H1 (cell line): ENCODE results near the gene TFE3. TPM values are rescaled to one million over a fixed set of nuclear protein-coding genes. Genes with fewer than 3 reads are reported as not detected.

Experiments used
- CTCF ChIA-PET: fragments of 300-600 bp; sonication (Branson Sonifier 250); formaldehyde crosslinking; loops from one replicate; lab custom pipeline; 2021; ENCODE audit not compliant: partially characterized antibody; lab: Charles Lee
- POLR2A ChIA-PET: fragments of 300-600 bp; sonication (Branson Sonifier 250); formaldehyde crosslinking; loops from one replicate; lab custom pipeline; 2021; ENCODE audit warnings: inconsistent platforms; ENCODE audit not compliant: partially characterized antibody; lab: Charles Lee
- DNase-seq, 2 experiments: peaks; one replicate each; pipeline versions ENCODE4 v3.0.0 to v3.0.0-alpha.2; 2010 to 2022; ENCODE audit warnings: low spot score in 2 of 2, low read depth in 1 of 2, mixed read lengths in 1 of 2
- FAIRE-seq: peaks from 2 replicates; lab custom pipeline; 2011; peaks lifted over from hg19 to GRCh38; lab: Jason Lieb, UNC
- H2AFZ ChIP-seq: 2 replicates; pipeline ENCODE4 v1.8.1; 2012; ENCODE audit warnings: low read length, inconsistent platforms
- H2AK5ac ChIP-seq: 2 replicates; pipeline ENCODE4 v1.6.1; 2013; ENCODE audit warnings: low read depth, low read length
- H2BK120ac ChIP-seq: replicated peaks from 2 replicates; pipeline ENCODE3; 2013; ENCODE audit warnings: low read depth, low read length, inconsistent platforms
- H2BK12ac ChIP-seq: 2 replicates; pipeline ENCODE4 v1.6.1; 2013; ENCODE audit warnings: low read depth, low read length
- H2BK15ac ChIP-seq: 2 replicates; pipeline ENCODE4 v1.6.1; 2013; ENCODE audit warnings: low read length
- H2BK20ac ChIP-seq: 2 replicates; pipeline ENCODE4 v1.6.1; 2013; ENCODE audit warnings: low read length
- H2BK5ac ChIP-seq: 2 replicates; pipeline ENCODE4 v1.6.1; 2013; ENCODE audit warnings: low read depth, low read length
- H3K14ac ChIP-seq: 2 replicates; pipeline ENCODE4 v1.6.1; 2013; ENCODE audit warnings: inconsistent platforms; ENCODE audit not compliant: insufficient read length
- H3K18ac ChIP-seq: 2 replicates; pipeline ENCODE4 v1.6.1; 2013; ENCODE audit warnings: low read length; ENCODE audit errors: extremely low read depth
- H3K23ac ChIP-seq: 2 replicates; pipeline ENCODE4 v1.6.1; 2013; ENCODE audit warnings: inconsistent platforms; ENCODE audit not compliant: insufficient read length
- H3K23me2 ChIP-seq: 2 replicates; pipeline ENCODE4 v1.6.1; 2013; ENCODE audit warnings: low read depth, low read length
- H3K27ac ChIP-seq: 2 replicates; pipeline ENCODE4 v1.6.1; 2011; ENCODE audit warnings: low read depth, low read length, inconsistent platforms
- H3K27me3 ChIP-seq, 4 experiments: replicated peaks in 1 of 4; 1 replicate in 1 of 4; 2 replicates in 3 of 4; pipeline versions ENCODE4 v1.6.1 to v1.8.1; 2011 to 2013; ENCODE audit warnings: low read length in 3 of 4, mild to moderate bottlenecking in 3 of 4, inconsistent platforms in 2 of 4, mixed read lengths in 2 of 4, moderate library complexity in 1 of 4; ENCODE audit not compliant: control insufficient read depth in 3 of 4, insufficient read depth in 3 of 4; ENCODE audit errors: extremely low read depth in 1 of 4
- H3K36me3 ChIP-seq, 4 experiments: 2 replicates each; pipeline versions ENCODE4 v1.6.1 to v1.8.1; 2011 to 2013; ENCODE audit warnings: mild to moderate bottlenecking in 4 of 4, low read length in 3 of 4, moderate library complexity in 2 of 4, control low read depth in 1 of 4, inconsistent platforms in 1 of 4; ENCODE audit not compliant: insufficient read depth in 4 of 4, control insufficient read depth in 2 of 4
- H3K4ac ChIP-seq: replicated peaks from 2 replicates; pipeline ENCODE3; 2013; ENCODE audit warnings: low read length, low read depth, mixed read lengths, inconsistent platforms; ENCODE audit not compliant: insufficient read length
- H3K4me1 ChIP-seq, 4 experiments: replicated peaks in 1 of 4; 1 replicate in 1 of 4; 2 replicates in 3 of 4; pipeline versions ENCODE4 v1.6.1 to v1.8.1; 2011 to 2013; ENCODE audit warnings: low read length in 3 of 4, inconsistent platforms in 2 of 4, mixed read lengths in 1 of 4; ENCODE audit not compliant: insufficient read depth in 4 of 4, control insufficient read depth in 3 of 4
- H3K4me2 ChIP-seq, 2 experiments: 2 replicates each; pipeline versions ENCODE4 v1.6.1 to v1.8.1; 2011 to 2013; ENCODE audit warnings: low read depth in 2 of 2, low read length in 2 of 2, control low read depth in 1 of 2, inconsistent platforms in 1 of 2, mild to moderate bottlenecking in 1 of 2; ENCODE audit not compliant: insufficient read depth in 1 of 2
- H3K4me3 ChIP-seq, 4 experiments: fragments of 200-600, 300-600 bp in 1 of 4; sonication (generic), shearing (Covaris generic), sonication (Bioruptor Twin) in 1 of 4; 2 replicates each; pipeline versions ENCODE4 v1.5.1 to v1.8.1; 2011 to 2016; ENCODE audit warnings: low read length in 4 of 4, low read depth in 3 of 4, control low read depth in 2 of 4, inconsistent platforms in 2 of 4, mild to moderate bottlenecking in 2 of 4, mixed read lengths in 1 of 4, moderate library complexity in 1 of 4; ENCODE audit not compliant: insufficient read depth in 2 of 4; ENCODE audit errors: extremely low read depth in 1 of 4
- H3K56ac ChIP-seq: replicated peaks from 2 replicates; pipeline ENCODE3; 2013; ENCODE audit warnings: low read depth, mild to moderate bottlenecking, mixed read lengths, low read length, inconsistent platforms; ENCODE audit not compliant: insufficient read length
- H3K79me1 ChIP-seq: 2 replicates; pipeline ENCODE4 v1.6.1; 2013; ENCODE audit warnings: low read depth, low read length, control low read depth
- H3K79me2 ChIP-seq, 2 experiments: 2 replicates each; pipeline versions ENCODE4 v1.6.1 to v1.8.1; 2012 to 2013; ENCODE audit warnings: low read length in 2 of 2, mild to moderate bottlenecking in 2 of 2, inconsistent platforms in 1 of 2; ENCODE audit not compliant: insufficient read depth in 2 of 2, control insufficient read depth in 1 of 2
- H3K9ac ChIP-seq, 4 experiments: replicated peaks in 1 of 4; 1 replicate in 1 of 4; 2 replicates in 3 of 4; pipeline versions ENCODE4 v1.6.1 to v1.8.1; 2011 to 2013; ENCODE audit warnings: low read depth in 3 of 4, low read length in 3 of 4, control low read depth in 2 of 4, mild to moderate bottlenecking in 2 of 4, moderate library complexity in 2 of 4, inconsistent platforms in 1 of 4; ENCODE audit errors: extremely low read depth in 1 of 4
- H3K9me3 ChIP-seq, 2 experiments: 2 replicates each; pipeline versions ENCODE4 v1.6.1 to v1.8.1; 2012 to 2013; ENCODE audit warnings: mild to moderate bottlenecking in 2 of 2, moderate library complexity in 2 of 2, control low read depth in 1 of 2, inconsistent platforms in 1 of 2, low read depth in 1 of 2, low read length in 1 of 2, mixed read lengths in 1 of 2; ENCODE audit not compliant: insufficient read depth in 2 of 2
- H4K20me1 ChIP-seq, 2 experiments: replicated peaks in 1 of 2; 2 replicates each; pipeline versions ENCODE3 to v1.8.1; 2011 to 2013; ENCODE audit warnings: inconsistent platforms in 2 of 2, low read length in 2 of 2, mild to moderate bottlenecking in 1 of 2; ENCODE audit not compliant: insufficient read depth in 2 of 2, control insufficient read depth in 1 of 2
- H4K5ac ChIP-seq: 2 replicates; pipeline ENCODE4 v1.6.1; 2013; ENCODE audit warnings: low read length, low read depth, mixed read lengths, inconsistent platforms; ENCODE audit not compliant: insufficient read length
- H4K8ac ChIP-seq: 2 replicates; pipeline ENCODE4 v1.8.0; 2013; ENCODE audit warnings: mild to moderate bottlenecking, moderate library complexity, low read length, inconsistent platforms; ENCODE audit not compliant: insufficient read depth; ENCODE audit errors: extremely low read depth
- H4K91ac ChIP-seq: replicated peaks from 2 replicates; pipeline ENCODE3; 2013; ENCODE audit warnings: low read length, mixed read lengths, inconsistent platforms; ENCODE audit not compliant: insufficient read length
- EZH2 ChIP-seq: fragments of 200-600 bp; sonication (generic); IDR thresholded peaks from 2 replicates; pipeline ENCODE4 v1.7.1; 2012; ENCODE audit warnings: low read depth, mild to moderate bottlenecking, moderate library complexity, low read length, inconsistent platforms; ENCODE audit not compliant: severe bottlenecking
- PHF8 ChIP-seq: fragments of 200-600 bp; sonication (generic); conservative IDR thresholded peaks from 2 replicates; pipeline ENCODE4 v1.7.1; 2012; ENCODE audit warnings: low read depth, mild to moderate bottlenecking, inconsistent platforms, low read length, moderate library complexity
- TBP ChIP-seq: IDR thresholded peaks from 2 replicates; pipeline ENCODE4 v1.6.1; 2011; ENCODE audit warnings: low read depth, low read length, improper control_type of control experiment
- WGBS, 2 experiments: shearing (Covaris generic) in 1 of 2; methylation state at CpG; one replicate each; pipeline versions ENCODE4 v1.1.6 to v1.1.7; 2013 to 2015; ENCODE audit warnings: low lambda C conversion rate in 2 of 2, mixed read lengths in 2 of 2, inconsistent platforms in 1 of 2, low coverage in 1 of 2, missing lambda C conversion rate in 1 of 2; ENCODE audit not compliant: insufficient replicate concordance in 2 of 2, insufficient coverage in 1 of 2, insufficient read length in 1 of 2; ENCODE audit errors: extremely low coverage in 1 of 2, missing lambda C conversion rate in 1 of 2; 5-methylcytosine and 5-hydroxymethylcytosine counted together
- polyA plus RNA-seq, 7 experiments: library from polyadenylated mRNA; depleted of rRNA in 3 of 7; stranded (reverse) in 5 of 7; unstranded in 2 of 7; fragments of >200 nt in 5 of 7; fragments of 200-250 nt in 2 of 7; gene quantifications; 1 replicate in 5 of 7; 2 replicates in 1 of 7; 4 replicates in 1 of 7; pipeline versions ENCODE4 v1.2.1 to v1.2.3, GENCODE V29; 2011 to 2013; ENCODE audit warnings: missing spikeins in 2 of 7, mixed read lengths in 2 of 7
- total RNA-seq: library from RNA; stranded (reverse); fragmentation: NEBNext Ultra II Directional; extraction: Animal tissue kit (Norgen Biotek cat#: 25700); gene quantifications from 2 replicates; pipeline ENCODE4 v1.2.1, GENCODE V29; 2021

TFE3 gene
- total and polyA plus RNA-seq, 2 of the 8 experiments (the other 6 are each of a cell fraction or from before 2014, with no cell fraction given) = 33.7 to 52.9 TPM

DNA sequence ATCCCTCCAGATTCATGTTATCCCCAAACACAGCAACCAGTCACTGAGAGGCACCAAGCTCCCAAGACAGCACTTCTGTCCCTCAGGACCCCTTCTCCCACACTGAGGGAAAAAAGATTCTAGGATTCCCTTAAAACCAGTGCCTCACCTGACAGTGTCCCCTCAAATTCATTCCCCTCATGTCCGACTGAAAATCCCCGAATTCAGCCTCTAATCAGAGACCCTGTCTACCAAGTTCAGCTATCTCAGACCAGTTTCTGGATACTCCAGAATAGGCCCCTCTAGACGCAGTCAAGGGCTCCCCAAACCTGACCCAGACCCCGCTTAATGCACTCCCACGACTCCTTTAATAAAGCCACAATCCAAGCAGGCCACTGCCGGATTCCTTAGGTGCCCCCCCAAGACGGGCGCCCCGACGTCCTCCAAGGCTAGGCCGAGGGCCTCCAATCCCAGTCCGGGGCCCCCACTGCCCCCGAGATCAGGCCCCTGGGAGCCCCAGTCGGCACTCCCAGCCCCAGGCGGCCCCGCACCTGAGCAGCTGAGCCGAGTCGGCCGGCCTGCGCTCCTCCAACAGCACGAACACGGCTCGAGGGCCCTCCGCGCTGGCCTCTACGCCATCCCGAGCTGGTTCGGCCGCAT, 457 bp downstream of the TFE3 start:
- Histone ChIP-seq H2AK5ac (no peak overlapping the region), H3K56ac (no peak overlapping the region), H3K4me2 (peak overlapping the region; percentile 67 to 75), H2BK12ac (0 out of 2 replicates have a peak overlapping the region, but pooled peaks have one; percentile 60), H2AFZ (no peak overlapping the region), H3K27ac (peak overlapping the region; percentile 81), H3K23me2 (peaks cover 2% of the 10 kb centered on the region; the same call in 1 of the 2 replicates), H3K18ac (no peak overlapping the region; the same call in none of the 2 replicates), H4K91ac (peak overlapping the region; percentile 66), H3K79me2 (peaks cover 9 to 32% of the 10 kb centered on the region in 2 experiments; a peak in 3 of 4 replicates), H3K27me3 (no peaks in the 10 kb centered on the region), H2BK120ac (peak overlapping the region; percentile 67), H3K4ac (no peak overlapping the region), H3K79me1 (no peaks in the 10 kb centered on the region), H3K4me3 (peak overlapping the region; percentile 73 to 95 (median 86)), H4K5ac (peak overlapping the region; percentile 64), H3K4me1 (peaks cover 6 to 13% (median 7%) of the 10 kb centered on the region in 4 experiments), H3K23ac (no peak overlapping the region), H3K9me3 (no peaks in the 10 kb centered on the region), H3K9ac (peak overlapping the region; percentile 13 to 82 (median 53)), H3K14ac (no peak overlapping the region), H2BK15ac (peak overlapping the region; percentile 81; the same call in 1 of the 2 replicates), H3K36me3 (peaks cover 7 to 19% (median 15%) of the 10 kb centered on the region in 4 experiments; a peak in 6 of 8 replicates), H4K20me1 (no peaks in the 10 kb centered on the region), H2BK20ac (no peak overlapping the region), H2BK5ac (peak overlapping the region; percentile 85; the same call in 1 of the 2 replicates), H4K8ac (no peak overlapping the region; the same call in 1 of the 2 replicates)
- 5% methylated on average over 19 of the region's 29 CpGs; no CpG with 5 or more reads in 1 of the 2 experiments for WGBS, 2 experiments
- CTCF ChIA-PET = interaction anchor here (0.6 kb wide), 1 partner anchor 101 kb away, joined by 4 read pairs; no protein-coding TSS in a partner anchor
- DNase-seq = no peak
- 0 out of 2 replicates have a peak, but pooled peaks have one; percentile 2 for TF ChIP-seq TBP
- TF ChIP-seq EZH2 = no peak
- TF ChIP-seq PHF8 = peak; percentile 37; the same call in 1 of the 2 replicates
- no peak for FAIRE-seq
- POLR2A ChIA-PET = interaction anchor here (0.5 to 3.1 kb wide), 12 partner anchors 11 to 382 kb away, joined by 3 to 16 read pairs (median 4); partner anchors contain the start of genes CCDC120, GRIPAP1, KCND1 and PQBP1
